H9 (cell line): ENCODE data around the gene SIPA1L3. TPM values are rescaled to one million over a fixed set of nuclear protein-coding genes. Genes with fewer than 3 reads are reported as not detected.

Experiments used
- DNase-seq: peaks from one replicate; pipeline ENCODE4 v3.0.0-alpha.2; 2017
- H2AFZ ChIP-seq: one replicate; pipeline ENCODE4 v1.6.1; 2013; ENCODE audit warnings: mild to moderate bottlenecking, low read length, control low read depth, moderate library complexity
- H2AK5ac ChIP-seq: 2 replicates; pipeline ENCODE4 v1.6.1; 2013; ENCODE audit warnings: low read length, control low read depth, mixed read lengths; ENCODE audit not compliant: insufficient read length
- H2BK120ac ChIP-seq: one replicate; pipeline ENCODE4 v1.6.1; 2013; ENCODE audit warnings: low read depth, mild to moderate bottlenecking, low read length, control low read depth, inconsistent platforms; ENCODE audit not compliant: poor library complexity, severe bottlenecking
- H2BK12ac ChIP-seq: 2 replicates; pipeline ENCODE4 v1.6.1; 2013; ENCODE audit warnings: low read length, control low read depth, mixed read lengths, low read depth; ENCODE audit not compliant: insufficient read length
- H2BK15ac ChIP-seq: 2 replicates; pipeline ENCODE4 v1.6.1; 2013; ENCODE audit warnings: low read depth, low read length, control low read depth
- H2BK20ac ChIP-seq: one replicate; pipeline ENCODE4 v1.6.1; 2013; ENCODE audit warnings: low read depth, mild to moderate bottlenecking, low read length, control low read depth, inconsistent platforms; ENCODE audit not compliant: poor library complexity, severe bottlenecking
- H2BK5ac ChIP-seq: 2 replicates; pipeline ENCODE4 v1.6.1; 2013; ENCODE audit warnings: low read length, control low read depth, mixed read lengths; ENCODE audit not compliant: insufficient read length
- H3K14ac ChIP-seq: 2 replicates; pipeline ENCODE4 v1.6.1; 2013; ENCODE audit warnings: low read length, control low read depth; ENCODE audit not compliant: insufficient read depth
- H3K18ac ChIP-seq: 2 replicates; pipeline ENCODE4 v1.6.1; 2013; ENCODE audit warnings: low read depth, mild to moderate bottlenecking, mixed read lengths, low read length, control low read depth; ENCODE audit not compliant: insufficient read length
- H3K23ac ChIP-seq: 2 replicates; pipeline ENCODE4 v1.6.1; 2013; ENCODE audit warnings: low read length, control low read depth, mixed read lengths, low read depth; ENCODE audit not compliant: insufficient read length
- H3K23me2 ChIP-seq: 2 replicates; pipeline ENCODE4 v1.6.1; 2013; ENCODE audit warnings: low read depth, mild to moderate bottlenecking, mixed read lengths, low read length, control low read depth; ENCODE audit not compliant: insufficient read length, poor library complexity, severe bottlenecking
- H3K27ac ChIP-seq: 2 replicates; pipeline ENCODE4 v1.5.1; 2013; ENCODE audit warnings: low read length, control low read depth, mixed read lengths, low read depth; ENCODE audit not compliant: insufficient read length
- H3K27me3 ChIP-seq: 2 replicates; pipeline ENCODE4 v1.6.1; 2013; ENCODE audit warnings: low read length, control low read depth, inconsistent platforms; ENCODE audit not compliant: insufficient read depth
- H3K4ac ChIP-seq: 2 replicates; pipeline ENCODE4 v1.6.1; 2013; ENCODE audit warnings: low read depth, mild to moderate bottlenecking, control low read depth, inconsistent platforms, low read length, moderate library complexity
- H3K4me1 ChIP-seq: 2 replicates; pipeline ENCODE4 v1.6.1; 2013; ENCODE audit warnings: low read length, control low read depth, inconsistent platforms; ENCODE audit not compliant: insufficient read depth
- H3K4me2 ChIP-seq: 2 replicates; pipeline ENCODE4 v1.6.1; 2013; ENCODE audit warnings: low read length, control low read depth, mixed read lengths; ENCODE audit not compliant: insufficient read length, insufficient read depth
- H3K56ac ChIP-seq: 2 replicates; pipeline ENCODE4 v1.6.1; 2013; ENCODE audit warnings: low read depth, mild to moderate bottlenecking, mixed read lengths, low read length, control low read depth; ENCODE audit not compliant: insufficient read length
- H3K79me1 ChIP-seq: 2 replicates; pipeline ENCODE4 v1.6.1; 2013; ENCODE audit warnings: low read depth, mild to moderate bottlenecking, moderate library complexity, low read length, control low read depth, inconsistent platforms; ENCODE audit not compliant: insufficient read depth, poor library complexity, severe bottlenecking
- H3K79me2 ChIP-seq: 2 replicates; pipeline ENCODE4 v1.6.1; 2013; ENCODE audit warnings: low read length, control low read depth, inconsistent platforms; ENCODE audit not compliant: insufficient read depth
- H3K9ac ChIP-seq: 2 replicates; pipeline ENCODE4 v1.6.1; 2013; ENCODE audit warnings: low read length, control low read depth, mixed read lengths; ENCODE audit not compliant: insufficient read length; ENCODE audit errors: extremely low read depth
- H3K9me3 ChIP-seq: one replicate; pipeline ENCODE4 v1.6.1; 2013; ENCODE audit warnings: low read depth, low read length, inconsistent platforms; ENCODE audit not compliant: control insufficient read depth
- H3T11ph ChIP-seq: one replicate; pipeline ENCODE4 v1.6.1; 2013; ENCODE audit warnings: mild to moderate bottlenecking, low read length, control low read depth, inconsistent platforms
- H4K20me1 ChIP-seq: one replicate; pipeline ENCODE4 v1.6.1; 2013; ENCODE audit not compliant: control insufficient read depth, insufficient read length, insufficient read depth
- H4K5ac ChIP-seq: 2 replicates; pipeline ENCODE4 v1.6.1; 2013; ENCODE audit warnings: low read depth, mild to moderate bottlenecking, mixed read lengths, low read length, control low read depth; ENCODE audit not compliant: insufficient read length
- H4K8ac ChIP-seq: replicated peaks from 2 replicates; pipeline ENCODE4 v1.6.1; 2013; ENCODE audit warnings: low read length, control low read depth, mixed read lengths, low read depth; ENCODE audit not compliant: insufficient read length
- H4K91ac ChIP-seq: 2 replicates; pipeline ENCODE4 v1.6.1; 2013; ENCODE audit warnings: low read depth, mild to moderate bottlenecking, moderate library complexity, mixed read lengths, low read length, control low read depth; ENCODE audit not compliant: insufficient read length
- H3K27ac Mint-ChIP-seq, 3 experiments: 2 replicates in 2 of 3; 3 replicates in 1 of 3; pipeline ENCODE4 v1.8.0; 2020 to 2021; ENCODE audit warnings: mixed read lengths in 3 of 3, mild to moderate bottlenecking in 1 of 3, moderate library complexity in 1 of 3
- H3K27me3 Mint-ChIP-seq: 2 replicates; pipeline ENCODE4 v1.8.0; 2021; ENCODE audit warnings: low read depth, mild to moderate bottlenecking, moderate library complexity, mixed read lengths
- H3K36me3 Mint-ChIP-seq, 3 experiments: 2 replicates in 2 of 3; 3 replicates in 1 of 3; pipeline ENCODE4 v1.8.0; 2020 to 2021; ENCODE audit warnings: low read depth in 3 of 3, mixed read lengths in 3 of 3; ENCODE audit not compliant: insufficient read depth in 1 of 3
- H3K4me1 Mint-ChIP-seq, 2 experiments: 2 replicates each; pipeline ENCODE4 v1.8.0; 2020; ENCODE audit warnings: mixed read lengths in 2 of 2
- H3K4me3 Mint-ChIP-seq, 2 experiments: 2 replicates in 1 of 2; 3 replicates in 1 of 2; pipeline ENCODE4 v1.8.0; 2020 to 2021; ENCODE audit warnings: mild to moderate bottlenecking in 2 of 2, mixed read lengths in 2 of 2, moderate library complexity in 1 of 2
- H3K9me3 Mint-ChIP-seq, 2 experiments: 2 replicates in 1 of 2; 3 replicates in 1 of 2; pipeline ENCODE4 v1.8.0; 2020; ENCODE audit warnings: mild to moderate bottlenecking in 2 of 2, mixed read lengths in 2 of 2, moderate library complexity in 1 of 2
- WGBS: extraction: QIAGEN DNeasy Blood & Tissue Kit; methylation state at CpG from one replicate; pipeline ENCODE4 v1.1.7; 2013; ENCODE audit warnings: missing lambda C conversion rate, low lambda C conversion rate, mixed read lengths; ENCODE audit not compliant: insufficient read length; ENCODE audit errors: extremely low coverage; 5-methylcytosine and 5-hydroxymethylcytosine counted together
- total RNA-seq: library from RNA; stranded (reverse); gene quantifications from 2 replicates; pipeline ENCODE4 v1.2.1, GENCODE V29; 2021
- TF ChIP-seq, protein P1 (sequence below): fragments of 200-600 bp; sonication (generic); conservative IDR thresholded peaks from 3 replicates; pipeline ENCODE4 v1.8.0; 2021; ENCODE audit warnings: antibody characterized with exemption, mild to moderate bottlenecking

The SIPA1L3 gene
- total RNA-seq, 1 experiment from 2014 or later: 40.1 TPM

DNA sequence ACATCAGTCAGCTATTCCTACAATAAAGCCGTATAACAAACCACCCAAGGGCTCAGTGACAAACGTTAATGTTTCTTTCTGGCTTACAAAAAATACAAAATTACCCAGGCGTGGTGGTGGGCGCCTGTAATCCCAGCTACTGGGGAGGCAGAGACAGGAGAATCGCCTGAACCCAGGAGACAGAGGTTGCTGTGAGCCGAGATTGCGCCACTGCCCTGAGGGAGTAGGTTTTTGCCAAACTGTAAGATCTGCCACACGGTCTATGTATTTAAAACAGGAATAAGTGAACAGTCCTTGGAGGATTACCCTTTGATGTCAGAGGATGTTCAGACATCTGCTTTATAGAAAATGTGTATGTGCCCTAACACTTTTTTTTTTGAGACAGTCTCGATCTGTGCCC is 211.2 kb downstream of the SIPA1L3 start:
- H2BK120ac ChIP-seq: no peak overlapping the region
- H3K79me1 ChIP-seq: no peaks in the 10 kb centered on the region
- H3K4me1 ChIP-seq: no peaks in the 10 kb centered on the region
- H3K56ac ChIP-seq: no peak overlapping the region
- Mint-ChIP-seq H3K27ac (no peak overlapping the region), H3K4me3 (no peak overlapping the region), H3K4me1 (no peaks in the 10 kb centered on the region; a peak in 1 of 4 replicates), H3K27me3 (no peaks in the 10 kb centered on the region), H3K36me3 (peaks cover 54 to 65% (median 57%) of the 10 kb centered on the region in 3 experiments), H3K9me3 (peaks cover 11% of the 10 kb centered on the region in 2 experiments; a peak in 3 of 5 replicates)
- TF ChIP-seq, protein P1, sequence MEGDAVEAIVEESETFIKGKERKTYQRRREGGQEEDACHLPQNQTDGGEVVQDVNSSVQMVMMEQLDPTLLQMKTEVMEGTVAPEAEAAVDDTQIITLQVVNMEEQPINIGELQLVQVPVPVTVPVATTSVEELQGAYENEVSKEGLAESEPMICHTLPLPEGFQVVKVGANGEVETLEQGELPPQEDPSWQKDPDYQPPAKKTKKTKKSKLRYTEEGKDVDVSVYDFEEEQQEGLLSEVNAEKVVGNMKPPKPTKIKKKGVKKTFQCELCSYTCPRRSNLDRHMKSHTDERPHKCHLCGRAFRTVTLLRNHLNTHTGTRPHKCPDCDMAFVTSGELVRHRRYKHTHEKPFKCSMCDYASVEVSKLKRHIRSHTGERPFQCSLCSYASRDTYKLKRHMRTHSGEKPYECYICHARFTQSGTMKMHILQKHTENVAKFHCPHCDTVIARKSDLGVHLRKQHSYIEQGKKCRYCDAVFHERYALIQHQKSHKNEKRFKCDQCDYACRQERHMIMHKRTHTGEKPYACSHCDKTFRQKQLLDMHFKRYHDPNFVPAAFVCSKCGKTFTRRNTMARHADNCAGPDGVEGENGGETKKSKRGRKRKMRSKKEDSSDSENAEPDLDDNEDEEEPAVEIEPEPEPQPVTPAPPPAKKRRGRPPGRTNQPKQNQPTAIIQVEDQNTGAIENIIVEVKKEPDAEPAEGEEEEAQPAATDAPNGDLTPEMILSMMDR: no peak
- no peak overlapping the region for H3K4ac ChIP-seq
- H4K91ac ChIP-seq: no peak overlapping the region
- H3K9me3 ChIP-seq: peaks cover 6% of the 10 kb centered on the region
- H2BK5ac ChIP-seq: no peak overlapping the region
- H3K4me2 ChIP-seq: no peak overlapping the region
- H3K23me2 ChIP-seq: no peaks in the 10 kb centered on the region
- no peak overlapping the region for H3K14ac ChIP-seq
- H2BK20ac ChIP-seq: no peak overlapping the region
- no peak for DNase-seq
- H2AK5ac ChIP-seq: no peak overlapping the region
- no peak overlapping the region for H4K8ac ChIP-seq
- no CpG with 5 or more reads among the region's 9 CpGs for WGBS
- H3K27ac ChIP-seq: no peak overlapping the region
- no peaks in the 10 kb centered on the region for H3K27me3 ChIP-seq
- H2BK15ac ChIP-seq: no peak overlapping the region
- no peak overlapping the region for H3K23ac ChIP-seq
- H3K79me2 ChIP-seq: no peaks in the 10 kb centered on the region
- no peak overlapping the region for H2AFZ ChIP-seq
- no peak overlapping the region for H3K18ac ChIP-seq
- no peak overlapping the region for H3K9ac ChIP-seq
- H2BK12ac ChIP-seq: no peak overlapping the region
- no peak overlapping the region for H3T11ph ChIP-seq
- no peak overlapping the region for H4K5ac ChIP-seq
- no peaks in the 10 kb centered on the region for H4K20me1 ChIP-seq
